GM18519 (cell line): ENCODE data around the gene OR6C68.
"Not testable (repeated sequence)": the region's sequence is repeated elsewhere in the genome, so short reads cannot be mapped to it uniquely, and the experiment has no call there.

Experiments used
- ATAC-seq: cut with Tn5 transposase; IDR thresholded peaks from one replicate; pipeline ENCODE4 v1.9.1; 2021; ENCODE audit warnings: mild to moderate bottlenecking, moderate library complexity; ENCODE audit not compliant: unreplicated experiment, low FRiP score

The OR6C68 gene

GRCh38 chr12:55492078-55492477 lies at the start of gene OR6C68:
TSS of gene OR6C68 (plus strand) at chr12:55492378. CDS start at chr12:55492378, 0 bp downstream.
- no peak for ATAC-seq

- no peak for ATAC-seq
Observed at GRCh38 chr12:55443776-55444175, 48.4 kb upstream of the OR6C68 start, which contains the start of gene OR6C2. TSS of gene OR6C2 (plus strand) at chr12:55444076. CDS start at chr12:55452214, 8,138 bp downstream.

- no peak for ATAC-seq
Observed at GRCh38 chr12:55445357-55445756, 46.8 kb upstream of the OR6C68 start.

- no peak for ATAC-seq
Observed at GRCh38 chr12:55446326-55446725, 45.9 kb upstream of the OR6C68 start.

- no peak for ATAC-seq
Observed at GRCh38 chr12:55448825-55449224, 43.4 kb upstream of the OR6C68 start.

GRCh38 chr12:55464926-55465325 lies 27.3 kb upstream of the OR6C68 start:
- not testable (repeated sequence) for ATAC-seq

- ATAC-seq, result peak; percentile 91
Observed at GRCh38 chr12:55467836-55468235, 24.3 kb upstream of the OR6C68 start.

GRCh38 chr12:55469291-55469690 lies 22.9 kb upstream of the OR6C68 start:
- ATAC-seq, result no peak

- ATAC-seq, result no peak
Observed at GRCh38 chr12:55470088-55470829, 21.9 kb upstream of the OR6C68 start, which contains the start of gene OR6C70. TSS of gene OR6C70 (minus strand) at chr12:55470138. CDS start at chr12:55470138, 0 bp downstream.

GRCh38 chr12:55472264-55472663 lies 19.9 kb upstream of the OR6C68 start:
- ATAC-seq, result no peak

GRCh38 chr12:55479136-55479535 lies 13.0 kb upstream of the OR6C68 start:
- ATAC-seq, result not testable (repeated sequence)

- ATAC-seq, result not testable (repeated sequence)
Observed at GRCh38 chr12:55484284-55484683, 7.9 kb upstream of the OR6C68 start.

GRCh38 chr12:55495490-55495889 lies 3.3 kb downstream of the OR6C68 start:
- ATAC-seq, result no peak

- no peak for ATAC-seq
Observed at GRCh38 chr12:55499231-55499630, 7.1 kb downstream of the OR6C68 start.

GRCh38 chr12:55499810-55500252 lies 7.7 kb downstream of the OR6C68 start:
- ATAC-seq, result no peak

GRCh38 chr12:55501601-55502000 lies 9.4 kb downstream of the OR6C68 start:
- no peak for ATAC-seq

GRCh38 chr12:55515696-55516095 lies 23.5 kb downstream of the OR6C68 start:
- ATAC-seq, result no peak

- no peak for ATAC-seq
Observed at GRCh38 chr12:55516391-55516790, 24.2 kb downstream of the OR6C68 start.
